Activated CD4-positive, alpha-beta T cell treated with anti-CD3 and anti-CD28 coated beads, Interleukin-2, amount 10 ng/mL, durations not matched to agents 24 days and 14 days (primary cell): ENCODE results near the gene SEMA3G. TPM values are rescaled to one million over a fixed set of nuclear protein-coding genes. Genes with fewer than 3 reads are reported as not detected.

Source experiments
- DNase-seq: peaks from one replicate; pipeline ENCODE4 v3.0.0; 2022
- H3K27ac Mint-ChIP-seq: one replicate; pipeline ENCODE4 v1.8.0; 2022; ENCODE audit warnings: mild to moderate bottlenecking, mixed read lengths
- H3K27me3 Mint-ChIP-seq: one replicate; pipeline ENCODE4 v1.8.0; 2022; ENCODE audit warnings: mixed read lengths
- H3K36me3 Mint-ChIP-seq: one replicate; pipeline ENCODE4 v1.8.0; 2022; ENCODE audit warnings: low read depth, mild to moderate bottlenecking, mixed read lengths
- H3K4me1 Mint-ChIP-seq: one replicate; pipeline ENCODE4 v1.8.0; 2021; ENCODE audit warnings: mixed read lengths
- H3K4me3 Mint-ChIP-seq: one replicate; pipeline ENCODE4 v1.8.0; 2022; ENCODE audit warnings: mild to moderate bottlenecking, moderate library complexity, mixed read lengths
- H3K9me3 Mint-ChIP-seq: one replicate; pipeline ENCODE4 v1.8.0; 2021; ENCODE audit warnings: mixed read lengths
- intact Hi-C: fragments of 100-400 bp; cut with micrococcal nuclease; formaldehyde crosslinking; loops from one replicate; pipeline ENCODE4 v1.15.1; 2023
- total RNA-seq: library from RNA; stranded (reverse); gene quantifications from 2 replicates; pipeline ENCODE4 v1.2.3, GENCODE V29; 2022

Gene SEMA3G
- total RNA-seq, 1 donor from 2014 or later, result 0.21 TPM

GRCh38 chr3:52442409-52443267 is 2.3 kb downstream of the SEMA3G start:
- Mint-ChIP-seq H3K27me3 (no peaks in the 10 kb centered on the region), H3K4me1 (peaks cover 6% of the 10 kb centered on the region), H3K36me3 (no peaks in the 10 kb centered on the region), H3K27ac (no peak overlapping the region), H3K9me3 (no peaks in the 10 kb centered on the region), H3K4me3 (no peak overlapping the region)
- intact Hi-C loops, result no loop called here
- DNase-seq, result no peak

GRCh38 chr3:52441772-52442332 is 3.1 kb downstream of the SEMA3G start:
- intact Hi-C loops, result no loop called here
- H3K36me3 Mint-ChIP-seq, result no peaks in the 10 kb centered on the region
- H3K4me1 Mint-ChIP-seq, result peaks cover 2% of the 10 kb centered on the region
- H3K9me3 Mint-ChIP-seq, result no peaks in the 10 kb centered on the region
- no peaks in the 10 kb centered on the region for H3K27me3 Mint-ChIP-seq
- no peak overlapping the region for H3K27ac Mint-ChIP-seq
- no peak overlapping the region for H3K4me3 Mint-ChIP-seq
- DNase-seq, result no peak

- DNase-seq, result no peak
- no peak overlapping the region for H3K27ac Mint-ChIP-seq
- H3K9me3 Mint-ChIP-seq, result no peaks in the 10 kb centered on the region
- intact Hi-C loops, result no loop called here
- H3K4me1 Mint-ChIP-seq, result peaks cover 2% of the 10 kb centered on the region
- no peak overlapping the region for H3K4me3 Mint-ChIP-seq
- H3K36me3 Mint-ChIP-seq, result no peaks in the 10 kb centered on the region
- no peaks in the 10 kb centered on the region for H3K27me3 Mint-ChIP-seq
These were observed 3.7 kb downstream of the SEMA3G start for GRCh38 chr3:52441091-52441771.

GRCh38 chr3:52440671-52441070 is 4.2 kb downstream of the SEMA3G start:
- Mint-ChIP-seq H3K9me3 (no peaks in the 10 kb centered on the region), H3K36me3 (no peaks in the 10 kb centered on the region), H3K4me3 (no peak overlapping the region), H3K27me3 (no peaks in the 10 kb centered on the region), H3K4me1 (peaks cover 2% of the 10 kb centered on the region), H3K27ac (no peak overlapping the region)
- no peak for DNase-seq
- intact Hi-C loops, result no loop called here

- H3K4me3 Mint-ChIP-seq, result no peak overlapping the region
- H3K27ac Mint-ChIP-seq, result no peak overlapping the region
- no peaks in the 10 kb centered on the region for H3K36me3 Mint-ChIP-seq
- H3K4me1 Mint-ChIP-seq, result peaks cover 2% of the 10 kb centered on the region
- intact Hi-C loops, result no loop called here
- H3K9me3 Mint-ChIP-seq, result no peaks in the 10 kb centered on the region
- DNase-seq, result no peak
- H3K27me3 Mint-ChIP-seq, result no peaks in the 10 kb centered on the region
These were observed 4.7 kb downstream of the SEMA3G start for GRCh38 chr3:52440249-52440551.

- Mint-ChIP-seq H3K27ac (no peak overlapping the region), H3K4me3 (no peak overlapping the region), H3K36me3 (no peaks in the 10 kb centered on the region), H3K27me3 (no peaks in the 10 kb centered on the region), H3K9me3 (no peaks in the 10 kb centered on the region), H3K4me1 (no peaks in the 10 kb centered on the region)
- DNase-seq, result no peak
- intact Hi-C loops, result no loop called here
These were observed 5.3 kb downstream of the SEMA3G start for GRCh38 chr3:52439426-52440248.

- no peaks in the 10 kb centered on the region for H3K4me1 Mint-ChIP-seq
- intact Hi-C loops, result no loop called here
- H3K27ac Mint-ChIP-seq, result no peak overlapping the region
- DNase-seq, result no peak
- H3K27me3 Mint-ChIP-seq, result peaks cover 3% of the 10 kb centered on the region
- no peak overlapping the region for H3K4me3 Mint-ChIP-seq
- no peaks in the 10 kb centered on the region for H3K36me3 Mint-ChIP-seq
- H3K9me3 Mint-ChIP-seq, result no peaks in the 10 kb centered on the region
These were observed 6.1 kb downstream of the SEMA3G start for GRCh38 chr3:52438579-52439425.

- intact Hi-C loops, result no loop called here
- Mint-ChIP-seq H3K4me3 (no peak overlapping the region), H3K9me3 (no peaks in the 10 kb centered on the region), H3K27ac (no peak overlapping the region), H3K27me3 (peaks cover 7% of the 10 kb centered on the region), H3K4me1 (no peaks in the 10 kb centered on the region), H3K36me3 (no peaks in the 10 kb centered on the region)
- DNase-seq, result no peak
These were observed 6.9 kb downstream of the SEMA3G start for GRCh38 chr3:52438104-52438376.

- Mint-ChIP-seq H3K9me3 (no peaks in the 10 kb centered on the region), H3K36me3 (no peaks in the 10 kb centered on the region), H3K27ac (no peak overlapping the region), H3K27me3 (peaks cover 9% of the 10 kb centered on the region), H3K4me3 (no peak overlapping the region), H3K4me1 (no peaks in the 10 kb centered on the region)
- no peak for DNase-seq
- intact Hi-C loops, result no loop called here
These were observed 7.4 kb downstream of the SEMA3G start for GRCh38 chr3:52437326-52438103.

- Mint-ChIP-seq H3K36me3 (no peaks in the 10 kb centered on the region), H3K27ac (no peak overlapping the region), H3K4me1 (peaks cover 1% of the 10 kb centered on the region), H3K9me3 (no peaks in the 10 kb centered on the region), H3K4me3 (no peak overlapping the region), H3K27me3 (peaks cover 9% of the 10 kb centered on the region)
- no peak for DNase-seq
- intact Hi-C loops, result no loop called here
These were observed 8.3 kb downstream of the SEMA3G start for GRCh38 chr3:52436500-52437149.

- no peak overlapping the region for H3K4me3 Mint-ChIP-seq
- no peaks in the 10 kb centered on the region for H3K36me3 Mint-ChIP-seq
- H3K4me1 Mint-ChIP-seq, result peaks cover 1% of the 10 kb centered on the region
- intact Hi-C loops, result no loop called here
- no peak for DNase-seq
- H3K27me3 Mint-ChIP-seq, result peaks cover 9% of the 10 kb centered on the region
- no peak overlapping the region for H3K27ac Mint-ChIP-seq
- H3K9me3 Mint-ChIP-seq, result no peaks in the 10 kb centered on the region
These were observed 9.4 kb downstream of the SEMA3G start for GRCh38 chr3:52435246-52436101.
